Bronchial epithelial cell (primary cell): Measurements from ENCODE around the gene MTHFD2L. TPM values are rescaled to one million over a fixed set of nuclear protein-coding genes. Genes with fewer than 3 reads are reported as not detected.
A peak's percentile ranks its signal among the peaks of the same experiment; 100 is the strongest.

Experiments
- DNase-seq: peaks from one replicate; pipeline ENCODE4 v3.0.0-alpha.2; 2010; ENCODE audit warnings: low read depth
- FAIRE-seq: peaks from 2 replicates; lab custom pipeline; 2011; peaks lifted over from hg19 to GRCh38; lab: Jason Lieb, UNC
- H3K27me3 ChIP-seq: 2 replicates; pipeline ENCODE4 v1.5.1; 2011; ENCODE audit warnings: low read length; ENCODE audit not compliant: control insufficient read depth, insufficient read depth
- H3K36me3 ChIP-seq: 2 replicates; pipeline ENCODE4 v1.5.1; 2011; ENCODE audit warnings: low read length; ENCODE audit not compliant: control insufficient read depth, insufficient read depth
- H3K4me3 ChIP-seq: 2 replicates; pipeline ENCODE4 v1.5.1; 2011; ENCODE audit warnings: mild to moderate bottlenecking, low read depth, low read length, control low read depth
- total RNA-seq: library from RNA; depleted of rRNA; stranded (reverse); fragments of >200 nt; gene quantifications from 2 replicates; pipeline ENCODE4 v1.2.1, GENCODE V29; 2014
- TF ChIP-seq, protein P1 (sequence below): IDR thresholded peaks from 2 replicates; pipeline ENCODE4 v1.5.1; 2011; ENCODE audit warnings: mild to moderate bottlenecking, moderate library complexity, low read length, control low read depth, inconsistent platforms; ENCODE audit not compliant: insufficient read depth, severe bottlenecking

Gene MTHFD2L
- total RNA-seq, 1 donor from 2014 or later = 29.0 TPM

GRCh38 chr4:74118600-74119338, 39.1 kb upstream of the MTHFD2L start:
- DNase-seq (no peak), FAIRE-seq (peak; percentile 43)
- no peaks in the 10 kb centered on the region for H3K36me3 ChIP-seq
- no peak overlapping the region for H3K4me3 ChIP-seq
- TF ChIP-seq, protein P1, sequence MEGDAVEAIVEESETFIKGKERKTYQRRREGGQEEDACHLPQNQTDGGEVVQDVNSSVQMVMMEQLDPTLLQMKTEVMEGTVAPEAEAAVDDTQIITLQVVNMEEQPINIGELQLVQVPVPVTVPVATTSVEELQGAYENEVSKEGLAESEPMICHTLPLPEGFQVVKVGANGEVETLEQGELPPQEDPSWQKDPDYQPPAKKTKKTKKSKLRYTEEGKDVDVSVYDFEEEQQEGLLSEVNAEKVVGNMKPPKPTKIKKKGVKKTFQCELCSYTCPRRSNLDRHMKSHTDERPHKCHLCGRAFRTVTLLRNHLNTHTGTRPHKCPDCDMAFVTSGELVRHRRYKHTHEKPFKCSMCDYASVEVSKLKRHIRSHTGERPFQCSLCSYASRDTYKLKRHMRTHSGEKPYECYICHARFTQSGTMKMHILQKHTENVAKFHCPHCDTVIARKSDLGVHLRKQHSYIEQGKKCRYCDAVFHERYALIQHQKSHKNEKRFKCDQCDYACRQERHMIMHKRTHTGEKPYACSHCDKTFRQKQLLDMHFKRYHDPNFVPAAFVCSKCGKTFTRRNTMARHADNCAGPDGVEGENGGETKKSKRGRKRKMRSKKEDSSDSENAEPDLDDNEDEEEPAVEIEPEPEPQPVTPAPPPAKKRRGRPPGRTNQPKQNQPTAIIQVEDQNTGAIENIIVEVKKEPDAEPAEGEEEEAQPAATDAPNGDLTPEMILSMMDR = no peak
- H3K27me3 ChIP-seq = no peaks in the 10 kb centered on the region

DNA sequence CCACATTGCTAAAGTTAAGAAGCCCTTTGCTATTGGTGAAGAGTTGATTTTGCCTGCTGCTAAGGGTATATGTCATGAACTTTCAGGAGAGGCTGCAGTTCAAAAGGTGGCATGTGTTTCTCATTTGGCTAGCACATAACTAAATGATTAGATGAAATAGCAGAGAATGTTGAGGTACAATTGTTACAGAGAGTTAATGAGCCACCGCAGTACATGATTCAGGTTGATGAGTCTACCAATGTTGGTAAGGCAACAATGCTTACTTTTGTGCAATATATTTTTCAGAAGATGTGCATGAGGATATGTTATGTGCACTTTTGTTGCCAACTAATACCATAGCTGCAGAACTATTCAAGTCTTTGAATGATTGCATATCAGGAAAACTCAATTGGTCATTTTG, 37.8 kb upstream of the MTHFD2L start:
- FAIRE-seq (peak; percentile 64), DNase-seq (no peak)
- Histone ChIP-seq H3K36me3 (no peaks in the 10 kb centered on the region), H3K4me3 (no peak overlapping the region), H3K27me3 (no peaks in the 10 kb centered on the region)
- TF ChIP-seq, protein P1 = no peak

GRCh38 chr4:74121643-74122579, 36.0 kb upstream of the MTHFD2L start:
- DNase-seq (no peak), FAIRE-seq (no peak)
- Histone ChIP-seq H3K4me3 (no peak overlapping the region), H3K36me3 (no peaks in the 10 kb centered on the region), H3K27me3 (no peaks in the 10 kb centered on the region)
- TF ChIP-seq, protein P1 = no peak

- DNase-seq = peak; percentile 10
- no peak overlapping the region for H3K4me3 ChIP-seq
- H3K27me3 ChIP-seq = no peaks in the 10 kb centered on the region
- no peak for FAIRE-seq
- H3K36me3 ChIP-seq = no peaks in the 10 kb centered on the region
- TF ChIP-seq, protein P1 = no peak
These were observed 34.7 kb upstream of the MTHFD2L start for GRCh38 chr4:74123065-74123728.

- no peak for DNase-seq
- TF ChIP-seq, protein P1 = no peak
- Histone ChIP-seq H3K27me3 (no peaks in the 10 kb centered on the region), H3K4me3 (no peak overlapping the region), H3K36me3 (no peaks in the 10 kb centered on the region)
- no peak for FAIRE-seq
These were observed 32.9 kb upstream of the MTHFD2L start for GRCh38 chr4:74125029-74125428.
